ENCODE measurements around the gene IFFO2.

DNA sequence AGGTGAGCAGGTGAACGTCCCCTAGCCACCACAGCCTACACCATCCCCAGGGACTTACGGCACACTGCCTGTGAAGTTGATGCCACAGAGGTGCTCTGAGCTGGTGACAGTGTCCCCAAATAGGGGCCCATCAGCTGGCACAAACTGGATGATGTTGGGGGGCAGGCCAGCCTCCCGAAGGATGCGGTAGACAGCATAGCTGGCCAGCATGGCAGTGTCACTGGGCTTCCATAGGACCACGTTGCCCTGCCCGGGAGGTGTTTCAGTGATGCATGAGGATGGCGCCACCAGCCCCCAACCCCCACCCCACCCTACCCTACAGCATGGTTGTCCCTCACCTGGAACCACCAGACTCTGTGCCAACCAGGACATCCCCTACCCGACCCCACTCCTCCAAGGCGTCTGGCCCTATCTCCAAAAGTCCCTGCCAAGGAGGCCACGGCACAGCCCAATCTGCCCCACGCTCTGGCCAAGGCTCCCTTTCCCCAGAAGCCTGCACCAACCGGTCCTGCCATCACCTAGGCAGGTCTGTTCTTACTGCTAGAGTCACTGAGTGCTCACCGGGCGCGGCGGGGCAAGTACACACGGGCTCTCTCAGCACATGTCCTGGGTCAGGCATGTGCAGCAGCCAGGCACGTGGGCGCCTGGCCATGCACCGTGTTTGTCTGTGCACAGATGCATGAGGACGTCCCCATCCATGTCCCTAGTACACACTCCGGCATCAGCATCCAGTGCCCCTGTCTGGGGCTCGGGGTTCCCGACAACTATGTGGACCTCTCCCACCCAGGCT lies 74.6 kb downstream of the IFFO2 start:
- no peak for TF ChIP-seq POLR2A (IDR thresholded peaks at IDR 0.05; ENCODE audit: low read depth, low read length)
- TF ChIP-seq TAF1 (IDR thresholded peaks at IDR 0.05; ENCODE audit: low read depth, low read length) = no peak

All from GM12891 (cell line).